OCI-LY7 (cell line): ENCODE data around the gene POLR2L.

Experiments
- EZH2phosphoT487 ChIP-seq: fragments of 200-600 bp; sonication (generic); IDR thresholded peaks from 2 replicates; pipeline ENCODE4 v1.6.1; 2018; ENCODE audit warnings: low read depth, borderline replicate concordance, mild to moderate bottlenecking, mixed run types, antibody characterized with exemption, low read length, moderate library complexity, mixed read lengths
- TF ChIP-seq, protein P1 (sequence below): fragments of 200-600 bp; sonication (generic); conservative IDR thresholded peaks from 2 replicates; pipeline ENCODE4 v1.5.1; 2014; ENCODE audit warnings: mild to moderate bottlenecking, antibody characterized with exemption, low read length, moderate library complexity, mixed read lengths

DNA sequence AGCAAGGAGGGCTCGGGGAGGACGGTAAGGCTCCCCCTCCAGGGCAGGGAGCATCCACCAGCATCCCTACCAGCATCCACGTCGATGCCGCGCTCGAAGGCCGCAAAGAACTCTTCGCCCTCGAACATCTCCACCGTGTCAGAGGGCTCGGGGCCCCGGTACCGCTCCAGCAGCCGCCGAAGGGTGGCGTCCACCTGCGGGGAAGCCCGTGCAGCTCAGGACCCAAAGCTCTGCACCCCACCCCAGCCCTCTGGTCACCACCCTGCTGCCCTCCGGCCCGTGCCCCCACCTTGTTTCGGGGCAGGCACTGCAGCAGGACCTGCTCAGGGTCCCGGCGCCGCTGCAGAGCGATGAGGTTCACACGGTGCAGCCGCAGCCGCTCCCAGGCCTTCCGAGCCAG lies 41.9 kb downstream of the POLR2L start:
- TF ChIP-seq, protein P1, sequence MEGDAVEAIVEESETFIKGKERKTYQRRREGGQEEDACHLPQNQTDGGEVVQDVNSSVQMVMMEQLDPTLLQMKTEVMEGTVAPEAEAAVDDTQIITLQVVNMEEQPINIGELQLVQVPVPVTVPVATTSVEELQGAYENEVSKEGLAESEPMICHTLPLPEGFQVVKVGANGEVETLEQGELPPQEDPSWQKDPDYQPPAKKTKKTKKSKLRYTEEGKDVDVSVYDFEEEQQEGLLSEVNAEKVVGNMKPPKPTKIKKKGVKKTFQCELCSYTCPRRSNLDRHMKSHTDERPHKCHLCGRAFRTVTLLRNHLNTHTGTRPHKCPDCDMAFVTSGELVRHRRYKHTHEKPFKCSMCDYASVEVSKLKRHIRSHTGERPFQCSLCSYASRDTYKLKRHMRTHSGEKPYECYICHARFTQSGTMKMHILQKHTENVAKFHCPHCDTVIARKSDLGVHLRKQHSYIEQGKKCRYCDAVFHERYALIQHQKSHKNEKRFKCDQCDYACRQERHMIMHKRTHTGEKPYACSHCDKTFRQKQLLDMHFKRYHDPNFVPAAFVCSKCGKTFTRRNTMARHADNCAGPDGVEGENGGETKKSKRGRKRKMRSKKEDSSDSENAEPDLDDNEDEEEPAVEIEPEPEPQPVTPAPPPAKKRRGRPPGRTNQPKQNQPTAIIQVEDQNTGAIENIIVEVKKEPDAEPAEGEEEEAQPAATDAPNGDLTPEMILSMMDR, result no peak
- TF ChIP-seq EZH2phosphoT487, result no peak
